HCT116 (cell line): Measurements from ENCODE around the gene NRSN1. TPM values are rescaled to one million over a fixed set of nuclear protein-coding genes. Genes with fewer than 3 reads are reported as not detected.

Experiments
- ATAC-seq: fragments of 200-7000 bp; cut with Tn5 transposase; 2 replicates; pipeline ENCODE4 v1.9.1; 2020; ENCODE audit warnings: mild to moderate bottlenecking, moderate library complexity
- BruUV-seq: library from RNA; stranded (reverse); fragments of 400-500 nt; replicated peaks from 2 replicates; lab custom pipeline; 2021; lab: Mats Ljungman, UMichigan
- CTCF ChIA-PET: fragments of 300-600 bp; sonication (Branson Sonifier 250); formaldehyde crosslinking; loops from one replicate; lab custom pipeline; 2021; ENCODE audit warnings: antibody characterized with exemption; lab: Charles Lee
- POLR2A ChIA-PET: fragments of 300-600, 350-600 bp; sonication (Branson Sonifier 250); formaldehyde crosslinking; loops from one replicate; lab custom pipeline; 2021; ENCODE audit warnings: antibody characterized with exemption; lab: Charles Lee
- RAD21 ChIA-PET, 2 experiments: fragments of 300-600 bp; sonication (Branson Sonifier 250); formaldehyde crosslinking; loops; one replicate each; lab custom pipeline; 2023; ENCODE audit warnings: low total read pairs in 2 of 2; ENCODE audit not compliant: uncharacterized antibody in 2 of 2, unreplicated experiment in 2 of 2, low non-redundant PET in 1 of 2; lab: Charles Lee
- DNase-seq: peaks from one replicate; pipeline ENCODE4 v3.0.0-alpha.2; 2010; ENCODE audit warnings: low read depth, low spot score
- H2AFZ ChIP-seq: fragments of 200-600 bp; shearing (Covaris generic), sonication (generic); 2 replicates; pipeline ENCODE4 v1.6.1; 2017; ENCODE audit warnings: low read depth, mixed run types, mixed read lengths, antibody characterized with exemption, low read length; ENCODE audit not compliant: poor library complexity, severe bottlenecking
- H3K27ac ChIP-seq: 2 replicates; pipeline ENCODE4 v1.5.1; 2012; ENCODE audit warnings: low read depth, low read length
- H3K27me3 ChIP-seq: fragments of 200-600 bp; sonication (generic); 2 replicates; pipeline ENCODE4 v1.6.1; 2016; ENCODE audit warnings: mixed run types, low read length, mixed read lengths; ENCODE audit not compliant: insufficient read depth
- H3K36me3 ChIP-seq, 2 experiments: fragments of 200-500 bp in 1 of 2; fragments of 200-600 bp in 1 of 2; sonication (Bioruptor generic) in 1 of 2; sonication (generic) in 1 of 2; 2 replicates each; pipeline versions ENCODE4 v1.5.1 to v1.6.1; 2014 to 2016; ENCODE audit warnings: low read length in 2 of 2, inconsistent platforms in 1 of 2, mixed read lengths in 1 of 2, mixed run types in 1 of 2; ENCODE audit not compliant: insufficient read depth in 2 of 2, control insufficient read depth in 1 of 2
- H3K4me1 ChIP-seq, 2 experiments: fragments of 200-600 bp in 1 of 2; sonication (generic) in 1 of 2; 2 replicates each; pipeline versions ENCODE4 v1.5.1 to v1.6.1; 2012 to 2017; ENCODE audit warnings: low read length in 2 of 2, inconsistent platforms in 1 of 2, mild to moderate bottlenecking in 1 of 2, mixed read lengths in 1 of 2, mixed run types in 1 of 2, moderate library complexity in 1 of 2; ENCODE audit not compliant: insufficient read depth in 2 of 2, control insufficient read depth in 1 of 2
- H3K4me2 ChIP-seq: fragments of 200-600 bp; sonication (generic); 2 replicates; pipeline ENCODE4 v1.6.1; 2017; ENCODE audit warnings: mixed run types, low read length, mixed read lengths
- H3K4me3 ChIP-seq, 2 experiments: fragments of 200-600 bp in 1 of 2; sonication (generic) in 1 of 2; replicated peaks in 1 of 2; 2 replicates each; pipeline ENCODE4 v1.5.1; 2011 to 2016; ENCODE audit warnings: low read length in 2 of 2, control low read depth in 1 of 2, low read depth in 1 of 2, mild to moderate bottlenecking in 1 of 2, mixed read lengths in 1 of 2, mixed run types in 1 of 2
- H3K79me2 ChIP-seq: fragments of 200-600 bp; sonication (generic); 2 replicates; pipeline ENCODE4 v1.6.1; 2017; ENCODE audit warnings: mild to moderate bottlenecking, mixed run types, low read length, moderate library complexity, mixed read lengths; ENCODE audit not compliant: insufficient read depth
- H3K9ac ChIP-seq: fragments of 200-600 bp; sonication (generic); 2 replicates; pipeline ENCODE4 v1.6.1; 2016; ENCODE audit warnings: low read length, mixed read lengths
- H3K9me2 ChIP-seq: fragments of 200-600 bp; sonication (generic), shearing (Covaris generic); 2 replicates; pipeline ENCODE4 v1.6.1; 2017; ENCODE audit warnings: mixed run types, mild to moderate bottlenecking, moderate library complexity; ENCODE audit not compliant: insufficient read depth
- H3K9me3 ChIP-seq, 2 experiments: fragments of 200-500 bp in 1 of 2; fragments of 200-600 bp in 1 of 2; sonication (Bioruptor generic) in 1 of 2; sonication (generic) in 1 of 2; 2 replicates each; pipeline ENCODE4 v1.6.1; 2014 to 2017; ENCODE audit warnings: low read length in 2 of 2, mixed read lengths in 2 of 2, inconsistent platforms in 1 of 2, low read depth in 1 of 2, mild to moderate bottlenecking in 1 of 2, mixed run types in 1 of 2, moderate library complexity in 1 of 2; ENCODE audit not compliant: control insufficient read depth in 1 of 2, insufficient read depth in 1 of 2
- H4K20me1 ChIP-seq: fragments of 200-600 bp; sonication (generic), shearing (Covaris generic); 2 replicates; pipeline ENCODE4 v1.6.1; 2017; ENCODE audit warnings: mixed run types, mild to moderate bottlenecking, moderate library complexity; ENCODE audit not compliant: insufficient read depth
- CEBPB ChIP-seq: IDR thresholded peaks from 2 replicates; pipeline ENCODE4 v1.6.1; 2012; ENCODE audit warnings: low read depth
- EGR1 ChIP-seq: IDR thresholded peaks from 2 replicates; pipeline ENCODE4 v1.6.1; 2012; ENCODE audit warnings: low read depth
- ELF1 ChIP-seq: IDR thresholded peaks from 2 replicates; pipeline ENCODE4 v1.6.1; 2012; ENCODE audit warnings: low read depth, borderline replicate concordance
- EZH2 ChIP-seq: fragments of 200-600 bp; sonication (generic); IDR thresholded peaks from 2 replicates; pipeline ENCODE4 v1.6.1; 2017; ENCODE audit warnings: antibody characterized with exemption, mixed run types
- FOSL1 ChIP-seq: IDR thresholded peaks from 2 replicates; pipeline ENCODE4 v1.6.1; 2012; ENCODE audit warnings: low read depth
- POLR2A ChIP-seq: IDR thresholded peaks from 2 replicates; pipeline ENCODE4 v1.7.0; 2011; ENCODE audit warnings: borderline replicate concordance; ENCODE audit not compliant: insufficient read depth, insufficient read length; ENCODE audit errors: extremely low read depth
- POLR2AphosphoS5 ChIP-seq: IDR thresholded peaks from 2 replicates; pipeline ENCODE4 v1.6.1; 2011; ENCODE audit warnings: mild to moderate bottlenecking, low read depth, low read length, moderate library complexity
- SIN3A ChIP-seq: IDR thresholded peaks from 2 replicates; pipeline ENCODE4 v1.6.1; 2012; ENCODE audit warnings: low read depth
- SP1 ChIP-seq: IDR thresholded peaks from 2 replicates; pipeline ENCODE4 v1.6.1; 2012; ENCODE audit warnings: low read depth
- SRF ChIP-seq: IDR thresholded peaks from 2 replicates; pipeline ENCODE4 v1.6.1; 2012; ENCODE audit warnings: low read depth
- TCF7L2 ChIP-seq: IDR thresholded peaks from 2 replicates; pipeline ENCODE4 v1.7.0; 2011; ENCODE audit warnings: borderline replicate concordance, inconsistent platforms; ENCODE audit not compliant: insufficient read depth, insufficient read length; ENCODE audit errors: extremely low read depth
- YY1 ChIP-seq: IDR thresholded peaks from 2 replicates; pipeline ENCODE4 v1.6.1; 2011; ENCODE audit warnings: low read length, low read depth, moderate library complexity, mild to moderate bottlenecking; ENCODE audit not compliant: insufficient replicate concordance; ENCODE audit errors: extremely low read depth
- intact Hi-C: fragments of 100-400 bp; cut with micrococcal nuclease; formaldehyde crosslinking; loops from 2 replicates; pipeline ENCODE4 v1.10.0; 2022
- total RNA-seq: library from RNA; stranded (reverse); gene quantifications from one replicate; pipeline ENCODE4 v1.2.1, GENCODE V29; 2021; ENCODE audit not compliant: unreplicated experiment
- TF ChIP-seq, protein P1 (sequence below), 3 experiments: fragments of 200-600 bp in 1 of 3; sonication (generic) in 1 of 3; IDR thresholded peaks in 2 of 3; conservative IDR thresholded peaks in 1 of 3; 2 replicates each; pipeline ENCODE4 v1.5.1; 2012 to 2017; ENCODE audit warnings: low read depth in 2 of 3, low read length in 2 of 3, antibody characterized with exemption in 1 of 3, borderline replicate concordance in 1 of 3, control low read depth in 1 of 3, mild to moderate bottlenecking in 1 of 3, mixed read lengths in 1 of 3, mixed run types in 1 of 3, moderate library complexity in 1 of 3; ENCODE audit not compliant: insufficient read depth in 1 of 3
- TF ChIP-seq, protein P2 (sequence below): IDR thresholded peaks from 2 replicates; pipeline ENCODE4 v1.6.1; 2012
- TF ChIP-seq, protein P3 (sequence below): IDR thresholded peaks from 2 replicates; pipeline ENCODE4 v1.6.1; 2012

Gene NRSN1
- total RNA-seq, 1 experiment from 2014 or later: not detected

GRCh38 chr6:24157886-24158285, 31.9 kb downstream of the NRSN1 start:
- Histone ChIP-seq H3K9ac (no peak overlapping the region), H3K9me3 (no peaks in the 10 kb centered on the region), H3K36me3 (no peaks in the 10 kb centered on the region), H3K27me3 (peaks cover 4% of the 10 kb centered on the region; the same call in 1 of the 2 replicates), H4K20me1 (no peaks in the 10 kb centered on the region), H3K4me3 (no peak overlapping the region), H3K9me2 (no peaks in the 10 kb centered on the region), H3K27ac (no peak overlapping the region), H3K79me2 (no peaks in the 10 kb centered on the region), H3K4me1 (no peaks in the 10 kb centered on the region), H2AFZ (no peak overlapping the region), H3K4me2 (no peak overlapping the region)
- ChIA-PET CTCF (no interaction called here), RAD21 (no interaction called here), POLR2A (no interaction called here)
- no TSS peak for BruUV-seq
- TF ChIP-seq POLR2AphosphoS5: no peak
- TF ChIP-seq, protein P1, sequence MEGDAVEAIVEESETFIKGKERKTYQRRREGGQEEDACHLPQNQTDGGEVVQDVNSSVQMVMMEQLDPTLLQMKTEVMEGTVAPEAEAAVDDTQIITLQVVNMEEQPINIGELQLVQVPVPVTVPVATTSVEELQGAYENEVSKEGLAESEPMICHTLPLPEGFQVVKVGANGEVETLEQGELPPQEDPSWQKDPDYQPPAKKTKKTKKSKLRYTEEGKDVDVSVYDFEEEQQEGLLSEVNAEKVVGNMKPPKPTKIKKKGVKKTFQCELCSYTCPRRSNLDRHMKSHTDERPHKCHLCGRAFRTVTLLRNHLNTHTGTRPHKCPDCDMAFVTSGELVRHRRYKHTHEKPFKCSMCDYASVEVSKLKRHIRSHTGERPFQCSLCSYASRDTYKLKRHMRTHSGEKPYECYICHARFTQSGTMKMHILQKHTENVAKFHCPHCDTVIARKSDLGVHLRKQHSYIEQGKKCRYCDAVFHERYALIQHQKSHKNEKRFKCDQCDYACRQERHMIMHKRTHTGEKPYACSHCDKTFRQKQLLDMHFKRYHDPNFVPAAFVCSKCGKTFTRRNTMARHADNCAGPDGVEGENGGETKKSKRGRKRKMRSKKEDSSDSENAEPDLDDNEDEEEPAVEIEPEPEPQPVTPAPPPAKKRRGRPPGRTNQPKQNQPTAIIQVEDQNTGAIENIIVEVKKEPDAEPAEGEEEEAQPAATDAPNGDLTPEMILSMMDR (IDR thresholded peaks at IDR 0.05 in 2 of 3, conservative IDR thresholded peaks at IDR 0.05 in 1 of 3; ENCODE audit: borderline replicate concordance in 1 of 3, insufficient read depth in 1 of 3, low read depth in 2 of 3, low read length in 2 of 3): no peak
- TF ChIP-seq EGR1: no peak
- TF ChIP-seq, protein P2, sequence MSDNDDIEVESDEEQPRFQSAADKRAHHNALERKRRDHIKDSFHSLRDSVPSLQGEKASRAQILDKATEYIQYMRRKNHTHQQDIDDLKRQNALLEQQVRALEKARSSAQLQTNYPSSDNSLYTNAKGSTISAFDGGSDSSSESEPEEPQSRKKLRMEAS: no peak
- no peak for TF ChIP-seq SIN3A
- TF ChIP-seq EZH2: no peak
- TF ChIP-seq TCF7L2: no peak
- DNase-seq (no peak), ATAC-seq (no peak)
- intact Hi-C loops: no loop called here

DNA sequence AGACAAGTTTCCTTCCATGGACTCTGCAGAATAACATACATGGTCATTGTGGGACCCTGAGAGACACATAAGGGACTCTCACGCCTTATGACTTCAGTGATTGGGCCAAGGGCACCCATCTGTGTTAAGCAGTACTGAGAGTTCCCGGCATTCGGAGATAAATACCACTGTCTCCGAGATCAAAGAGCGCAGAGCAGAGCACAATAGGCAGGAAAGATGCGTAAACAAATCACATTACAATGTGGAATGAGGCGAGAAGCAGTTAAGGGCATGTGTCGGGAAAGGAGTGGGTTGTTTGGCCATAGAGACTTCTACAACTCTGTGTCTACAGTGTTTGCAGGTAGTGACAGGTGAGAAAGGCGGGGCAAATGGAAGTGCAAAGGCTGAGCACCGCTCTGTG, 57.6 kb downstream of the NRSN1 start:
- Histone ChIP-seq H3K9me3 (no peaks in the 10 kb centered on the region), H2AFZ (no peak overlapping the region), H3K9ac (no peak overlapping the region), H3K4me1 (no peaks in the 10 kb centered on the region), H3K9me2 (no peaks in the 10 kb centered on the region), H3K79me2 (no peaks in the 10 kb centered on the region), H3K4me3 (no peak overlapping the region), H3K36me3 (no peaks in the 10 kb centered on the region), H3K27ac (no peak overlapping the region), H3K27me3 (no peaks in the 10 kb centered on the region), H3K4me2 (no peak overlapping the region), H4K20me1 (no peaks in the 10 kb centered on the region)
- ATAC-seq (no peak), DNase-seq (no peak)
- TF ChIP-seq YY1 (no peak), FOSL1 (no peak), POLR2A (no peak), CEBPB (no peak), SP1 (no peak), SRF (no peak), ELF1 (no peak), EGR1 (no peak)
- TF ChIP-seq, protein P3, sequence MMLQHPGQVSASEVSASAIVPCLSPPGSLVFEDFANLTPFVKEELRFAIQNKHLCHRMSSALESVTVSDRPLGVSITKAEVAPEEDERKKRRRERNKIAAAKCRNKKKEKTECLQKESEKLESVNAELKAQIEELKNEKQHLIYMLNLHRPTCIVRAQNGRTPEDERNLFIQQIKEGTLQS: no peak
- intact Hi-C loops: no loop called here
- POLR2A ChIA-PET: no interaction called here
- no TSS peak for BruUV-seq
- RAD21 ChIA-PET: no interaction called here
- CTCF ChIA-PET: no interaction called here
